Stomach (tissue), 9 donors: ENCODE results near the gene MRPL54. TPM values are rescaled to one million over a fixed set of nuclear protein-coding genes. Genes with fewer than 3 reads are reported as not detected.

Source experiments
- DNase-seq, 2 donors: peaks; one replicate each; pipeline versions ENCODE4 v3.0.0 to v3.0.0-alpha.2; 2013 to 2019
- H3K27ac ChIP-seq, 5 donors: fragments of 200-600 bp in 4 of 5; sonication (generic) in 4 of 5; one replicate each; pipeline ENCODE4 v1.5.1; 2013 to 2019; ENCODE audit warnings: mild to moderate bottlenecking in 1 of 5, moderate library complexity in 1 of 5
- H3K27me3 ChIP-seq, 3 donors: fragments of 200-600 bp; sonication (generic); one replicate each; pipeline ENCODE4 v1.5.1; 2017 to 2019; ENCODE audit warnings: mixed run types in 1 of 3
- H3K36me3 ChIP-seq, 4 donors: fragments of 200-600 bp; sonication (generic); 1 replicate in 3 of 4; 2 replicates in 1 of 4; pipeline ENCODE4 v1.5.1; 2016 to 2019
- H3K4me1 ChIP-seq, 4 donors: fragments of 200-600 bp; sonication (generic); one replicate each; pipeline ENCODE4 v1.5.1; 2016 to 2019
- H3K4me3 ChIP-seq, 4 donors: fragments of 200-600 bp; sonication (generic) in 3 of 4; one replicate each; pipeline ENCODE4 v1.5.1; 2016 to 2019; ENCODE audit warnings: mild to moderate bottlenecking in 1 of 4
- H3K9me3 ChIP-seq, 4 donors: fragments of 200-600 bp; sonication (generic); one replicate each; pipeline ENCODE4 v1.5.1; 2016 to 2019
- CTCF ChIP-seq, 7 experiments: fragments of 450-650 bp in 4 of 7; fragments of 200-600 bp in 3 of 7; sonication (generic) in 3 of 7; IDR thresholded peaks; one replicate each; pipeline ENCODE4 v1.5.1; 2016 to 2019; ENCODE audit warnings: antibody characterized with exemption in 7 of 7, control low read depth in 2 of 7, mild to moderate bottlenecking in 1 of 7
- EP300 ChIP-seq: sonication (generic); formaldehyde crosslinking; IDR thresholded peaks from one replicate; pipeline ENCODE4 v1.6.1; 2017; ENCODE audit warnings: antibody characterized with exemption
- POLR2A ChIP-seq, 4 donors: fragments of 450-650 bp; IDR thresholded peaks; one replicate each; pipeline ENCODE4 v1.6.1; 2016; ENCODE audit warnings: antibody characterized with exemption in 4 of 4, control low read depth in 2 of 4, mild to moderate bottlenecking in 1 of 4, moderate library complexity in 1 of 4
- POLR2AphosphoS5 ChIP-seq, 3 donors: sonication (generic); formaldehyde crosslinking; IDR thresholded peaks; one replicate each; pipeline ENCODE4 v1.6.1; 2016; ENCODE audit warnings: antibody characterized with exemption in 3 of 3
- WGBS, 5 donors: extraction: QIAGEN DNeasy Blood & Tissue Kit in 3 of 5; methylation state at CpG; one replicate each; pipeline versions ENCODE4 v1.1.5 to v1.1.7; 2013 to 2018; 5-methylcytosine and 5-hydroxymethylcytosine counted together
- intact Hi-C: fragments of 100-400 bp; cut with DNase I; formaldehyde crosslinking; loops from one replicate; pipeline ENCODE4 v1.15.1; 2023; ENCODE audit warnings: low total_unique reads
- polyA plus RNA-seq, 3 donors: library from polyadenylated mRNA; stranded (reverse); fragments of 200-250 nt; gene quantifications; one replicate each; pipeline ENCODE4 v1.2.3, GENCODE V29; 2013
- total RNA-seq, 5 donors: library from RNA; depleted of rRNA; stranded (reverse); fragments of >200 nt; gene quantifications; one replicate each; pipeline versions ENCODE4 v1.1.0 to v1.2.3, GENCODE V29; 2014 to 2016
- donor health status: healthy with polysubstance abuse.
- donor health status: Bipolar disorder and iron deficiency.
- donor health status: healthy.

Gene MRPL54
- total and polyA plus RNA-seq, 8 donors = 15.2 to 221 (median 159) TPM

- peaks cover 0 to 18% (median 15%) of the 10 kb centered on the region in 4 donors for H3K9me3 ChIP-seq
- H3K27me3 ChIP-seq = peaks cover 0 to 20% (median 0%) of the 10 kb centered on the region in 3 donors
- no peak overlapping the region for H3K27ac ChIP-seq
- H3K4me1 ChIP-seq = no peaks in the 10 kb centered on the region
- TF ChIP-seq CTCF (IDR thresholded peaks at IDR 0.05) (no peak), POLR2AphosphoS5 (IDR thresholded peaks at IDR 0.05) (no peak), POLR2A (IDR thresholded peaks at IDR 0.05) (no peak), EP300 (no peak)
- no peak for DNase-seq
- H3K36me3 ChIP-seq = no peaks in the 10 kb centered on the region
- intact Hi-C loops = no loop called here
- no peak overlapping the region for H3K4me3 ChIP-seq
- 70 to 80% (median 75%) methylated on average over 3 of the region's 3 CpGs for WGBS, 5 donors
Observed at GRCh38 chr19:3792114-3792513, 29.6 kb downstream of the MRPL54 start.

DNA sequence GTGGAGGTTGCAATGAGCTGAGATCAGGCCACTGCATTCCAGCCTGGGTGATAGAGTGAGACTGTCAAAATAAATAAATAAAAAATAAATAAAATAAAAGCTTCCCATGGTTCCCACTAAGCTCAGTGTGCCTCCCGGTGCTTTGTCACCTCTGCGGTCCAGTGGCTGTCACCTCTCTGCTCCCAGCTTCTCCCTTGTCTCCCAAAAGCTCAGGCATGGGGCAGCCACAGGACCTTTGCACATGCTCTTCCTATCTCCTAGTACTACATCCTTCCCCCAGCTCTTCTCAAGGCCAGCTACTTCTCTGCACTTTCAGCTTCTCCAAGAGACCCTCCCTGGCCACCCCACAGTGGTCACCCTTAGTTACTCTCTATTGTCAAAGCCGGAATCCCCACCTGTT is 31.3 kb downstream of the MRPL54 start:
- Histone ChIP-seq H3K36me3 (no peaks in the 10 kb centered on the region), H3K27me3 (peaks cover 0 to 28% (median 5%) of the 10 kb centered on the region in 3 donors), H3K4me1 (no peaks in the 10 kb centered on the region), H3K4me3 (no peak overlapping the region), H3K27ac (no peak overlapping the region), H3K9me3 (peaks cover 0 to 22% (median 17%) of the 10 kb centered on the region in 4 donors)
- WGBS, 5 donors = 82 to 100% (median 91%) methylated on average over 3 of the region's 3 CpGs
- TF ChIP-seq EP300 (no peak), POLR2AphosphoS5 (IDR thresholded peaks at IDR 0.05) (no peak), POLR2A (IDR thresholded peaks at IDR 0.05) (no peak), CTCF (IDR thresholded peaks at IDR 0.05) (no peak)
- intact Hi-C loops = no loop called here
- DNase-seq = no peak

DNA sequence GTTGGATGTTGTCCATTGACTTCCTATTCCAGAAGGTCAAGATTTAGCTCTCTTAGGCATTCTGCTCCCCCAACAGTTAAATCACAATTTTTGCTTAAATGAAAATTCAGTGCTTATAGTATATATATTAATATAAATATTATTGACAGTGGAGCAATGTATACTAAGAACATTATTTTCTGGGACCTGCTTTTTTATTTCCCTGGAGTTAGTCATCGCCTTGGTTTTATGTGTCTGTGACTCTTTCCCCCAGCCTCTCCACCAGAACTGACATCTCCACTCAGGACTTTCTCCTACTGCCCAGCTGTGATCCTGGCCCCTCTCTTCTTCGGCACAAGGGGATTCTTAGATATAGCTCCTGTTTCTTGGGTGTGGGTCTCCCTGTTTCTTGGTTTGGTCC is 33.9 kb downstream of the MRPL54 start:
- peaks cover 3 to 7% (median 5%) of the 10 kb centered on the region in 4 donors for H3K4me1 ChIP-seq
- H3K9me3 ChIP-seq = peaks cover 0 to 14% (median 13%) of the 10 kb centered on the region in 4 donors
- no peaks in the 10 kb centered on the region for H3K36me3 ChIP-seq
- intact Hi-C loops = no loop called here
- H3K27me3 ChIP-seq = peaks cover 0 to 39% (median 18%) of the 10 kb centered on the region in 3 donors
- H3K4me3 ChIP-seq = no peak overlapping the region
- H3K27ac ChIP-seq = no peak overlapping the region
- 96 to 98% (median 97%) methylated on average over 2 of the region's 2 CpGs for WGBS, 5 donors
- TF ChIP-seq POLR2A (IDR thresholded peaks at IDR 0.05) = no peak
- no peak for DNase-seq

DNA sequence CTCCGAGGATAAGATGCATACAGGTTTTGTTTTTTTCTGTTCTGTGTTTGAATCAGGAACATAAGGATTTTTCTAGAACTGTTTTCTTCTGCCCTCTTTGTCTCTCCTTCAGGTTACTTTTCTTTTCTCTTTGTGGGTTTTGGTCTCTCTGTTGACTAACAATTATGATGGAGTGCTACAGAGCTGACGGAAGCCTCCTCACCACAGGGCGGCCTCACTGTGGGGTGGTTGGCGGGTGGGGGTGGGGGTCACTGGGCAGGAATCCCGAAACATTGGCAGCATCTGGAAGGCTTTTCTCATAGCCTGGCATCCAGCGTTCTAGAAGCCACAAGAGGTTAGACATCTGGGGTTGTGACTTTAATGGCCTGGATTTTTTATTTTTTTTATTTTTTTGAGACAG is 35.7 kb downstream of the MRPL54 start:
- H3K36me3 ChIP-seq = no peaks in the 10 kb centered on the region
- H3K4me1 ChIP-seq = peaks cover 7 to 13% (median 10%) of the 10 kb centered on the region in 4 donors
- whole genome bisulfite sequencing, 5 donors = 57 to 66% (median 60%) methylated on average over 6 of the region's 6 CpGs
- no peak overlapping the region for H3K27ac ChIP-seq
- DNase-seq = no peak
- no peak for TF ChIP-seq POLR2AphosphoS5 (IDR thresholded peaks at IDR 0.05)
- H3K27me3 ChIP-seq = peaks cover 0 to 57% (median 34%) of the 10 kb centered on the region in 3 donors
- H3K4me3 ChIP-seq = no peak overlapping the region
- H3K9me3 ChIP-seq = peaks cover 0 to 14% (median 13%) of the 10 kb centered on the region in 4 donors
- intact Hi-C loops = no loop called here

- intact Hi-C loops = no loop called here
Observed at GRCh38 chr19:3800996-3801395, 38.5 kb downstream of the MRPL54 start.

More at GRCh38 chr19:3800996-3801395, 38.5 kb downstream of the MRPL54 start:
- Histone ChIP-seq H3K27me3 (peaks cover 0 to 74% (median 47%) of the 10 kb centered on the region in 3 donors), H3K4me1 (peaks cover 7 to 13% (median 10%) of the 10 kb centered on the region in 4 donors), H3K4me3 (peak overlapping the region in 3 of 4 donors; percentile 20 to 25 (median 25)), H3K9me3 (peaks cover 0 to 14% (median 12%) of the 10 kb centered on the region in 4 donors), H3K36me3 (no peaks in the 10 kb centered on the region), H3K27ac (no peak overlapping the region)
- WGBS, 5 donors = 33 to 45% (median 40%) methylated on average over 16 to 21 of the region's 21 CpGs
- DNase-seq = no peak
- TF ChIP-seq POLR2A (IDR thresholded peaks at IDR 0.05) (no peak), POLR2AphosphoS5 (IDR thresholded peaks at IDR 0.05) (no peak), CTCF (IDR thresholded peaks at IDR 0.05) (no peak)
